Parathyroid adenoma (tissue), 2 donors: Measurements from ENCODE around the gene PTPN3.

Source experiments
- H2AFZ ChIP-seq: fragments of 300-600 bp; sonication (generic); one replicate; pipeline ENCODE4 v1.7.0; 2017; ENCODE audit warnings: antibody characterized with exemption, mild to moderate bottlenecking
- H3K27ac ChIP-seq: fragments of 300-600 bp; sonication (generic); one replicate; pipeline ENCODE4 v1.7.0; 2017
- H3K27me3 ChIP-seq: fragments of 300-600 bp; sonication (generic); one replicate; pipeline ENCODE4 v1.7.0; 2017; ENCODE audit warnings: low read length; ENCODE audit not compliant: control insufficient read depth, insufficient read depth
- H3K36me3 ChIP-seq: fragments of 300-600 bp; sonication (generic); one replicate; pipeline ENCODE4 v1.7.0; 2017; ENCODE audit warnings: low read length; ENCODE audit not compliant: control insufficient read depth, insufficient read depth
- H3K4me1 ChIP-seq: fragments of 300-600 bp; sonication (generic); one replicate; pipeline ENCODE4 v1.7.0; 2017; ENCODE audit warnings: control low read depth
- H3K4me2 ChIP-seq: fragments of 300-600 bp; sonication (generic); one replicate; pipeline ENCODE4 v1.7.0; 2017; ENCODE audit warnings: low read length
- H3K4me3 ChIP-seq: fragments of 300-600 bp; sonication (generic); one replicate; pipeline ENCODE4 v1.7.0; 2017; ENCODE audit warnings: low read depth, low read length
- H3K79me2 ChIP-seq: fragments of 300-600 bp; sonication (generic); one replicate; pipeline ENCODE4 v1.7.0; 2017; ENCODE audit warnings: control low read depth
- H3K9ac ChIP-seq: fragments of 300-600 bp; sonication (generic); one replicate; pipeline ENCODE4 v1.7.0; 2017; ENCODE audit warnings: mild to moderate bottlenecking
- H3K9me3 ChIP-seq: fragments of 300-600 bp; sonication (generic); one replicate; pipeline ENCODE4 v1.7.0; 2017; ENCODE audit warnings: low read length; ENCODE audit not compliant: control insufficient read depth
- CTCF ChIP-seq: fragments of 300-600 bp; sonication (generic); IDR thresholded peaks from one replicate; pipeline ENCODE4 v1.7.0; 2017; ENCODE audit warnings: antibody characterized with exemption, mild to moderate bottlenecking
- donor health status: primary hyperparathyroidism.

PTPN3 gene

GRCh38 chr9:109487247-109487646 is 10.9 kb downstream of the PTPN3 start:
- no peak for TF ChIP-seq CTCF
- H3K4me3 ChIP-seq = no peak overlapping the region
- H3K4me1 ChIP-seq = no peaks in the 10 kb centered on the region
- H3K27ac ChIP-seq = no peak overlapping the region
- H3K27me3 ChIP-seq = no peaks in the 10 kb centered on the region
- no peaks in the 10 kb centered on the region for H3K36me3 ChIP-seq
- no peak overlapping the region for H3K9ac ChIP-seq
- no peak overlapping the region for H3K4me2 ChIP-seq
- no peak overlapping the region for H2AFZ ChIP-seq
- no peaks in the 10 kb centered on the region for H3K9me3 ChIP-seq
- no peaks in the 10 kb centered on the region for H3K79me2 ChIP-seq

DNA sequence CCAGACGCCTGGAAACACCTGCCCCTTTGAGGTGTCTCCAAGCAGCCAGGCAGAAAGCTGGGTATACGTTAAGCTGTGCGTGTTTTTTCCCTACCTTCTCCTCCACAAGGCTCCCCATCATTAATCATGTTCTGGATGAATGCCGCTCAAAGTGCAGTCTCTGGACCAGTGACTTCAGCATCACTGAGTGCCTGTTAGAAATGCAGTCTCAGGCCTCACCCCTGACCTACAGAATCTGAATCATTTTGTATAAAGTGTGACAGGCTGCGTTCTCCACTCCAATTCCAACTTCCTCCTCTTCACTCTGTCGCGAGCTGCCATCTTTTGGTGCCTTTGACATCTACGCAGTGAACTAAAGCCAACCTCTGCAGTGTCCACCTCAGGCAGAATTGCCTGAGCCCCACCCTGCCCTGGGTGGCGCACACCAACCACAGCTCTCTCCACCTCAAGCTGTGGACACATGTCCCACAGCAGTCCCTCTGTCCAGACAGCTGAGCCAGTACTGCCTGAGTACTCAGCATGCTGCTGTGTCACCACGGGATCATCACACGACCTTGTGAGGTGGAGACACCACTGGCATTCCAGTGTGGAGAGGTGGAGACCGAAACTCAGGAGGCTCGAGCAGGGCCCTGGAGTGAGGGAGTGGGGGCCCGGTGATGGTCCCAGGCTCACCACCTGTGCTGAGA is 14.2 kb downstream of the PTPN3 start:
- Histone ChIP-seq H3K79me2 (no peaks in the 10 kb centered on the region), H3K27ac (no peak overlapping the region), H3K4me2 (no peak overlapping the region), H2AFZ (no peak overlapping the region), H3K9me3 (no peaks in the 10 kb centered on the region), H3K4me1 (no peaks in the 10 kb centered on the region), H3K4me3 (no peak overlapping the region), H3K9ac (no peak overlapping the region), H3K36me3 (no peaks in the 10 kb centered on the region), H3K27me3 (no peaks in the 10 kb centered on the region)
- TF ChIP-seq CTCF = no peak

GRCh38 chr9:109482391-109482916 is 15.7 kb downstream of the PTPN3 start:
- no peak overlapping the region for H2AFZ ChIP-seq
- no peaks in the 10 kb centered on the region for H3K9me3 ChIP-seq
- H3K79me2 ChIP-seq = no peaks in the 10 kb centered on the region
- no peak overlapping the region for H3K9ac ChIP-seq
- H3K36me3 ChIP-seq = no peaks in the 10 kb centered on the region
- no peaks in the 10 kb centered on the region for H3K4me1 ChIP-seq
- H3K27me3 ChIP-seq = no peaks in the 10 kb centered on the region
- H3K27ac ChIP-seq = no peak overlapping the region
- H3K4me3 ChIP-seq = no peak overlapping the region
- TF ChIP-seq CTCF = no peak
- H3K4me2 ChIP-seq = no peak overlapping the region

- Histone ChIP-seq H3K79me2 (no peaks in the 10 kb centered on the region), H3K9ac (no peak overlapping the region), H3K9me3 (no peaks in the 10 kb centered on the region), H3K27ac (no peak overlapping the region), H3K4me2 (no peak overlapping the region), H2AFZ (no peak overlapping the region), H3K36me3 (no peaks in the 10 kb centered on the region), H3K27me3 (no peaks in the 10 kb centered on the region), H3K4me1 (peaks cover 3% of the 10 kb centered on the region), H3K4me3 (no peak overlapping the region)
- TF ChIP-seq CTCF = no peak
Measured at GRCh38 chr9:109481856-109482255, 16.3 kb downstream of the PTPN3 start.

DNA sequence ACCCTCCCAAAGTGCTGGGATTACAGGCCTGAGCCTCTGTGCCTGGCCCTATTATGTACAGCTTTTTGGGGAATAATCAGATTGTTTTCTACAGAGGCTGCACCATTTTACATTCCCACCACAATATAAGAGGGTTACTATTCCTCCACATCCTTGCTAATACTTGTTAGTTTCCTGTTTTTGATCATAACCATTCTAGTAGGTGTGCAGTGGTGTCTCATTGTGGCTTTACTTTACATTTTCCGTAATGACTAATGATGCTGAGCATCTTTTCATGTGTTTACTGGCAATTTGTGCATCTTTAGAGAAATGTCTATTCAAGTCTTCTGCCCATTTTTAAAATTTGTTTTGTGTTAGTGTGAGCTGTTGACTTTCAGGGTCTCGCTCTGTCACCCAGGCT is 18.3 kb downstream of the PTPN3 start:
- no peak overlapping the region for H3K9ac ChIP-seq
- no peak overlapping the region for H3K4me2 ChIP-seq
- H3K27me3 ChIP-seq = no peaks in the 10 kb centered on the region
- TF ChIP-seq CTCF = no peak
- H3K79me2 ChIP-seq = no peaks in the 10 kb centered on the region
- H3K27ac ChIP-seq = no peak overlapping the region
- no peak overlapping the region for H2AFZ ChIP-seq
- no peak overlapping the region for H3K4me3 ChIP-seq
- H3K4me1 ChIP-seq = peaks cover 3% of the 10 kb centered on the region
- no peaks in the 10 kb centered on the region for H3K36me3 ChIP-seq
- H3K9me3 ChIP-seq = no peaks in the 10 kb centered on the region
